Liver (tissue), 9 donors: ENCODE measurements around the gene ATF6B. TPM values are rescaled to one million over a fixed set of nuclear protein-coding genes. Genes with fewer than 3 reads are reported as not detected.

Experiments
- DNase-seq: peaks from one replicate; pipeline ENCODE4 v3.0.0-alpha.2; 2017; ENCODE audit warnings: low spot score
- H3K27ac ChIP-seq, 2 donors: one replicate each; pipeline ENCODE4 v1.7.0; 2013; ENCODE audit warnings: inconsistent platforms in 2 of 2, low read length in 2 of 2, control low read depth in 1 of 2, low read depth in 1 of 2, mild to moderate bottlenecking in 1 of 2
- H3K27me3 ChIP-seq, 4 donors: one replicate each; pipeline versions ENCODE4 v1.6.1 to v1.7.0; 2013; ENCODE audit warnings: low read length in 3 of 4, inconsistent platforms in 1 of 4, mild to moderate bottlenecking in 1 of 4, moderate library complexity in 1 of 4; ENCODE audit not compliant: control insufficient read depth in 4 of 4, insufficient read depth in 4 of 4
- H3K36me3 ChIP-seq, 4 donors: one replicate each; pipeline versions ENCODE4 v1.6.1 to v1.7.0; 2013; ENCODE audit warnings: low read length in 3 of 4, mild to moderate bottlenecking in 3 of 4, low read depth in 1 of 4, moderate library complexity in 1 of 4; ENCODE audit not compliant: control insufficient read depth in 4 of 4, insufficient read depth in 3 of 4
- H3K4me1 ChIP-seq, 4 donors: one replicate each; pipeline versions ENCODE4 v1.6.1 to v1.7.0; 2013; ENCODE audit warnings: low read length in 3 of 4, mild to moderate bottlenecking in 3 of 4, moderate library complexity in 1 of 4; ENCODE audit not compliant: control insufficient read depth in 4 of 4, insufficient read depth in 4 of 4
- H3K4me3 ChIP-seq, 3 donors: one replicate each; pipeline versions ENCODE4 v1.6.1 to v1.7.0; 2013; ENCODE audit warnings: low read length in 3 of 3, control low read depth in 1 of 3, low read depth in 1 of 3, mild to moderate bottlenecking in 1 of 3
- H3K9ac ChIP-seq, 2 donors: one replicate each; pipeline ENCODE4 v1.7.0; 2013; ENCODE audit warnings: low read length in 2 of 2, mild to moderate bottlenecking in 2 of 2, moderate library complexity in 2 of 2, control low read depth in 1 of 2, low read depth in 1 of 2
- H3K9me3 ChIP-seq, 4 donors: one replicate each; pipeline versions ENCODE4 v1.6.1 to v1.7.0; 2013; ENCODE audit warnings: low read length in 3 of 4; ENCODE audit not compliant: control insufficient read depth in 4 of 4
- EGR1 ChIP-seq, 2 donors: IDR thresholded peaks; 2 replicates each; pipeline ENCODE4 v1.6.1; 2016 to 2018; ENCODE audit warnings: antibody characterized with exemption in 2 of 2, low read depth in 2 of 2
- FOXA1 ChIP-seq: IDR thresholded peaks from 2 replicates; pipeline ENCODE4 v1.6.1; 2016; ENCODE audit warnings: antibody characterized with exemption
- FOXA2 ChIP-seq: IDR thresholded peaks from 2 replicates; pipeline ENCODE4 v1.6.1; 2016; ENCODE audit warnings: antibody characterized with exemption
- HNF4A ChIP-seq, 2 donors: conservative IDR thresholded peaks; 2 replicates each; pipeline ENCODE4 v1.6.1; 2016; ENCODE audit warnings: antibody characterized with exemption in 2 of 2, mild to moderate bottlenecking in 2 of 2
- HNF4G ChIP-seq: IDR thresholded peaks from 2 replicates; pipeline ENCODE4 v1.6.1; 2016; ENCODE audit warnings: antibody characterized with exemption
- JUND ChIP-seq, 2 donors: IDR thresholded peaks; 2 replicates each; pipeline ENCODE4 v1.6.1; 2016; ENCODE audit warnings: antibody characterized with exemption in 2 of 2
- NR2F2 ChIP-seq: IDR thresholded peaks from 2 replicates; pipeline ENCODE4 v1.6.1; 2016; ENCODE audit warnings: antibody characterized with exemption
- RXRA ChIP-seq, 2 donors: IDR thresholded peaks; 2 replicates each; pipeline ENCODE4 v1.6.1; 2017 to 2018; ENCODE audit warnings: antibody characterized with exemption in 2 of 2, mild to moderate bottlenecking in 1 of 2
- SP1 ChIP-seq: IDR thresholded peaks from 2 replicates; pipeline ENCODE4 v1.6.1; 2018; ENCODE audit warnings: antibody characterized with exemption, mild to moderate bottlenecking
- YY1 ChIP-seq: IDR thresholded peaks from 2 replicates; pipeline ENCODE4 v1.6.1; 2016; ENCODE audit warnings: antibody characterized with exemption, mild to moderate bottlenecking
- WGBS: extraction: QIAGEN DNeasy Blood & Tissue Kit; methylation state at CpG from one replicate; pipeline ENCODE4 v1.1.7; 2013; 5-methylcytosine and 5-hydroxymethylcytosine counted together
- polyA plus RNA-seq, 2 donors: library from polyadenylated mRNA; stranded (reverse) in 1 of 2; unstranded in 1 of 2; fragments of 200-250 nt in 1 of 2; fragments of >200 nt in 1 of 2; fragmentation: Nextera tagmentation in 1 of 2; extraction: Ambion mirVana in 1 of 2; gene quantifications; one replicate each; pipeline versions ENCODE4 v1.2.1 to v1.2.3, GENCODE V29; 2013 to 2015
- total RNA-seq, 2 donors: library from RNA; depleted of rRNA; stranded (reverse); fragments of >200 nt; gene quantifications; one replicate each; pipeline ENCODE4 v1.2.3, GENCODE V29; 2014
- TF ChIP-seq, protein P1 (sequence below): fragments of 150-350 bp; IDR thresholded peaks from 2 replicates; pipeline ENCODE4 v1.5.1; 2017; ENCODE audit warnings: improper control_type of control experiment, low read depth, low read length; ENCODE audit not compliant: missing input control
- TF ChIP-seq, protein P2 (sequence below): IDR thresholded peaks from 2 replicates; pipeline ENCODE4 v1.6.1; 2016; ENCODE audit warnings: antibody characterized with exemption
- donor health status: healthy.
- donor health status: healthy.
- donor health status: healthy.
- donor health status: healthy.
- donor health status: healthy.

Gene ATF6B
- total and polyA plus RNA-seq, 4 donors: 13.6 to 24.8 (median 15.5) TPM

DNA sequence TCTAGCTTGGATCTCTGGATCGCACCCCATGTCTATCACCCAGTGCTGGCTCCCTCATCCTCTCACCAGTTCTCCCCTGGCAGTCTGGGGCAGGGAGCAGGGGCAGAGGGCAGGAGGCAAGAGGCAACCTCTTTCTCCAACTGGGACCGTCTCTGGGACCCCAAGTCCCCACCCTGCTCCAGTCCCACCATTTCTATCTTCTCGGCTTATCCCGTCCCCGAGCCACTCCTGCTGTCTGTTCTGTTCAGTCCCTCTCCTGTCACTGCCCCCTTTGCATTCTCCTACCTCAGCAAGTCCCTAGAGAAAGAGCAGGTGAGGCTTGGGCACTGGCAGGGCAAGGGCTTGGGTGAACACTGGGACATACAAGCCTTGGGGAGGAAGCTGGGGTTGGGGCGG lies 18.3 kb downstream of the ATF6B start:
- TF ChIP-seq YY1 (no peak), RXRA (IDR thresholded peaks at IDR 0.05) (no peak), JUND (IDR thresholded peaks at IDR 0.05) (no peak), SP1 (no peak), FOXA2 (no peak), HNF4G (no peak)
- TF ChIP-seq, protein P1, sequence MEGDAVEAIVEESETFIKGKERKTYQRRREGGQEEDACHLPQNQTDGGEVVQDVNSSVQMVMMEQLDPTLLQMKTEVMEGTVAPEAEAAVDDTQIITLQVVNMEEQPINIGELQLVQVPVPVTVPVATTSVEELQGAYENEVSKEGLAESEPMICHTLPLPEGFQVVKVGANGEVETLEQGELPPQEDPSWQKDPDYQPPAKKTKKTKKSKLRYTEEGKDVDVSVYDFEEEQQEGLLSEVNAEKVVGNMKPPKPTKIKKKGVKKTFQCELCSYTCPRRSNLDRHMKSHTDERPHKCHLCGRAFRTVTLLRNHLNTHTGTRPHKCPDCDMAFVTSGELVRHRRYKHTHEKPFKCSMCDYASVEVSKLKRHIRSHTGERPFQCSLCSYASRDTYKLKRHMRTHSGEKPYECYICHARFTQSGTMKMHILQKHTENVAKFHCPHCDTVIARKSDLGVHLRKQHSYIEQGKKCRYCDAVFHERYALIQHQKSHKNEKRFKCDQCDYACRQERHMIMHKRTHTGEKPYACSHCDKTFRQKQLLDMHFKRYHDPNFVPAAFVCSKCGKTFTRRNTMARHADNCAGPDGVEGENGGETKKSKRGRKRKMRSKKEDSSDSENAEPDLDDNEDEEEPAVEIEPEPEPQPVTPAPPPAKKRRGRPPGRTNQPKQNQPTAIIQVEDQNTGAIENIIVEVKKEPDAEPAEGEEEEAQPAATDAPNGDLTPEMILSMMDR: no peak
- TF ChIP-seq, protein P2, sequence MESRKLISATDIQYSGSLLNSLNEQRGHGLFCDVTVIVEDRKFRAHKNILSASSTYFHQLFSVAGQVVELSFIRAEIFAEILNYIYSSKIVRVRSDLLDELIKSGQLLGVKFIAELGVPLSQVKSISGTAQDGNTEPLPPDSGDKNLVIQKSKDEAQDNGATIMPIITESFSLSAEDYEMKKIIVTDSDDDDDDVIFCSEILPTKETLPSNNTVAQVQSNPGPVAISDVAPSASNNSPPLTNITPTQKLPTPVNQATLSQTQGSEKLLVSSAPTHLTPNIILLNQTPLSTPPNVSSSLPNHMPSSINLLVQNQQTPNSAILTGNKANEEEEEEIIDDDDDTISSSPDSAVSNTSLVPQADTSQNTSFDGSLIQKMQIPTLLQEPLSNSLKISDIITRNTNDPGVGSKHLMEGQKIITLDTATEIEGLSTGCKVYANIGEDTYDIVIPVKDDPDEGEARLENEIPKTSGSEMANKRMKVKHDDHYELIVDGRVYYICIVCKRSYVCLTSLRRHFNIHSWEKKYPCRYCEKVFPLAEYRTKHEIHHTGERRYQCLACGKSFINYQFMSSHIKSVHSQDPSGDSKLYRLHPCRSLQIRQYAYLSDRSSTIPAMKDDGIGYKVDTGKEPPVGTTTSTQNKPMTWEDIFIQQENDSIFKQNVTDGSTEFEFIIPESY: no peak
- H3K9me3 ChIP-seq: no peaks in the 10 kb centered on the region
- no peak overlapping the region for H3K27ac ChIP-seq
- DNase-seq: no peak
- H3K9ac ChIP-seq: no peak overlapping the region
- peaks cover 0 to 2% (median 0%) of the 10 kb centered on the region in 4 donors for H3K27me3 ChIP-seq
- peaks cover 3 to 14% (median 8%) of the 10 kb centered on the region in 4 donors for H3K4me1 ChIP-seq
- no peaks in the 10 kb centered on the region for H3K36me3 ChIP-seq
- WGBS: 49% methylated on average over 6 of the region's 6 CpGs
- H3K4me3 ChIP-seq: no peak overlapping the region

DNA sequence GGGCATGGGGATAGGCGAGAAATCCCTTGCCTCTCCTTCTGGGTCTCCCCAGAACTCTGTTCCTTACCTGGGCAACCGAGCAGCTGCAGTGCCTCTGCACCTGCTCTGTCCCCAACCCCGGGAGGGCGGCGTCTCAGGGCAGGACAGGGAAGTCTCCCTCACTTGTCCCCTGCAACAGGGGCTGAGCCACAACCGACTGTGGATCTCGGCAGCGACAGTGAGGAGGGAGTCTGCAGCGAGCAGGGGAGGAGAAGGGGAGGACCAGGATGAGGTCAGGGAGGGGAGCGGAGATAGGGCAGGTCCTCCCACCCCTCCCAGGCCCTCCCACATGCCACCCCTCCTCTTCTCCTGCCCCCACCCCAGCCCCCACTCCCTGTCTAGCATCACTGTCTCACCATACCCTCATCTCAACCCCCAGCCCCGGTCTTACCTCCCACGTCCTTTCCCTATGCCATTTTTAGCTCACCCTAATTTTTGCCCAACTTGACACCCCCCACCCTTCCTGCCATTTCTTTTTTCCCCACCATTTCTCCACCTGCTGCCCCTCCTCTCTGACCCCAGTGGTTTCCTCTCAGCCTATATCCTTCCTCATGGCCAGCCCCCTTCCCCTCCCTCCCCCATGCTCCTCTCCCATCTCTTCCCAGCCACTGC lies 18.8 kb downstream of the ATF6B start, which contains the start of gene TNXB:
TSS of gene TNXB (minus strand) at position 225 of the 651 bp plus-strand sequence. CDS start 11,140 bp downstream, outside the sequence.
- 15% methylated on average over 12 of the region's 12 CpGs for WGBS
- peaks cover 0 to 2% (median 0%) of the 10 kb centered on the region in 4 donors for H3K27me3 ChIP-seq
- TF ChIP-seq JUND (IDR thresholded peaks at IDR 0.05) (no peak), FOXA1 (no peak), NR2F2 (no peak), HNF4G (no peak), HNF4A (conservative IDR thresholded peaks at IDR 0.05) (no peak), SP1 (no peak), EGR1 (IDR thresholded peaks at IDR 0.05; ENCODE audit: low read depth in 2 of 2) (no peak)
- TF ChIP-seq, protein P2: no peak
- H3K9ac ChIP-seq: no peak within 1 kb of the TSS
- H3K4me1 ChIP-seq: peaks cover 3 to 13% (median 8%) of the 10 kb centered on the region in 4 donors
- peak within 1 kb of the TSS in 1 of 3 donors; percentile 12 for H3K4me3 ChIP-seq
- no peaks in the 10 kb centered on the region for H3K9me3 ChIP-seq
- peak within 1 kb of the TSS; percentile 37 to 62 for H3K27ac ChIP-seq
- H3K36me3 ChIP-seq: no peaks in the 10 kb centered on the region
- no peak for DNase-seq
